H7 (cell line): ENCODE measurements around the gene CRYBG2. TPM values are rescaled to one million over a fixed set of nuclear protein-coding genes. Genes with fewer than 3 reads are reported as not detected.

Experiments
- DNase-seq: peaks from one replicate; pipeline ENCODE4 v3.0.0; 2012
- H3K27me3 ChIP-seq: 2 replicates; pipeline ENCODE4 v1.6.0; 2011; ENCODE audit warnings: mild to moderate bottlenecking, low read length; ENCODE audit not compliant: control insufficient read depth, insufficient read depth
- H3K36me3 ChIP-seq: replicated peaks from 2 replicates; pipeline ENCODE4 v1.5.1; 2011; ENCODE audit warnings: low read length; ENCODE audit not compliant: control insufficient read depth, insufficient read depth
- H3K4me3 ChIP-seq: 2 replicates; pipeline ENCODE4 v1.5.1; 2011; ENCODE audit warnings: low read depth, mild to moderate bottlenecking, control low read depth, low read length, moderate library complexity; ENCODE audit not compliant: insufficient read depth
- total RNA-seq: library from RNA; depleted of rRNA; stranded (reverse); fragments of >200 nt; shearing (Covaris generic); gene quantifications from 2 replicates; pipeline ENCODE4 v1.2.3, GENCODE V29; 2014

The CRYBG2 gene
- total RNA-seq, 1 experiment from 2014 or later, result 7.9 TPM

DNA sequence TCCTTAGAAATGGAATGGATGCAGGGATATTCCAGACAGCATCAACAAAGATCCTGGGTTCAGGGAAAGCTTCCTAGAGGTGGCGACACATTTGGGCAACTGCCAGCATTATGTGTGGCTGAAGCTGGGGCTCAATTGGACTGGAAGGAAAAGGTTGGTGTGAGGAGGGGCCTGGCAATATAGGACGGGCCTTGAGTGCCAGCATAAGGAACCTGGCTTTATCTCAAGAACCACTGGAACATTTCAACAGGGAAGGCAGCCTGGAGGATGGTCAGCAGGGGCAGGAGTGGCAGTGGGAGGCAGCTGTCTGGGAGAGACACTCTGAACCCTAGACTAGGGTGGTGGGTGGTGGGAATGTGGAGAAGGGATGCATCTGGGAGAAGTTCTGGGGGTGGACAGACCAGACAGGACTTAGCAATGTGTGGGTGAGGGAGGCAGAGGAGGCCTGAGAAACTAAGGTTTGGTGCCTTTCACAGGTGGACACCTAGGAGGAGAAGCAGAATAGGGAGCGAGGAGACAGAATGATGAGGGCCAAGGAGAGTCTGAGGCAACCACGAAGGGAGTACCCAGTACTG lies 70.6 kb downstream of the CRYBG2 start:
- no peaks in the 10 kb centered on the region for H3K36me3 ChIP-seq
- H3K4me3 ChIP-seq, result no peak overlapping the region
- no peak for DNase-seq
- no peaks in the 10 kb centered on the region for H3K27me3 ChIP-seq

DNA sequence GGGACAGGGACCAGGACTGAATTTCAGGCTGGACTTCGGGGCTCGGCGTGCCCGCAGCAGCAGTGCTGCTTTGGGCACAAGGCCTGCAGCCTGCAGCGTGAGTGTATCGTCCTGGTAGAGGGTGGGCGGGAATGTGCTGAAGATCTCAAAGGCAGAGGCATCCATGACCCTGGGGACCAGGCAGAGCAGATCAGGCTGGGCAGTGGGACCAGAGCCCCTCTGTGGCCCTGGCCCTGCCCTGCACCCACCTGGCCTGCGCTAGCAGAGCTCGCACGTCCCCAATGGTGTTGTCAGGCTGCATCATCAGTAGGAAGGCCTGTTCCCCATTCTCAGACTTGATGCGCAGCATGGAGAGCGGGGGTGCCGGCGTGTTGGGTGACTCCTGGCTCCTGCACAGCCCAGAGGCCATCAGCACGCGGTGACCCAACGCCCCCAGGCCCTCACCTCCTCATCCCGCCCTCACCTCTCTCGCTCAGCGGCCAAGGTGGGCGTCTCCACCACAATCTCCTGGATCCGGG lies 71.5 kb downstream of the CRYBG2 start:
- H3K4me3 ChIP-seq, result no peak overlapping the region
- no peaks in the 10 kb centered on the region for H3K27me3 ChIP-seq
- peaks cover 7% of the 10 kb centered on the region for H3K36me3 ChIP-seq
- DNase-seq, result peak; percentile 74

DNA sequence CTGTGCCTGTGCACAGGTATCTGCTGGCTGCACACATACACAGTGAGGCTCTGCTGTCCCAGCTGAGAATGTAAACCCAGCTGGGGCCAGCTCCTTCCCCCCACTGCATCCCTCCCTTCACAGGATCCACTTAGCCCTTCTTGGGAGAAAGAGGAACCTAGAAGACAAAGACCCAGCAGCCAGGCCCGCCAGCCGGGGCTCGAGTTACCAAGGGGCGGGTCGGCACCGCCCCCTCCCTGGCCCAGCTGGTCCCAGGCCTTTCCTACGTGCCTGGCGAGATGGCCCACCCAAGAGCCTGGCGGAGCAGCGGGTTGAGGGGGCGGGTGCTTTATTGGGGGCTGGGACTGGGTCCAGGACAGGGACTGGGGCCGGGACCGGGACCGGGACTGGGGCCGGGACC lies 72.0 kb downstream of the CRYBG2 start:
- peaks cover 12% of the 10 kb centered on the region for H3K36me3 ChIP-seq
- DNase-seq, result peak; percentile 96
- H3K27me3 ChIP-seq, result no peaks in the 10 kb centered on the region
- H3K4me3 ChIP-seq, result no peak overlapping the region

DNA sequence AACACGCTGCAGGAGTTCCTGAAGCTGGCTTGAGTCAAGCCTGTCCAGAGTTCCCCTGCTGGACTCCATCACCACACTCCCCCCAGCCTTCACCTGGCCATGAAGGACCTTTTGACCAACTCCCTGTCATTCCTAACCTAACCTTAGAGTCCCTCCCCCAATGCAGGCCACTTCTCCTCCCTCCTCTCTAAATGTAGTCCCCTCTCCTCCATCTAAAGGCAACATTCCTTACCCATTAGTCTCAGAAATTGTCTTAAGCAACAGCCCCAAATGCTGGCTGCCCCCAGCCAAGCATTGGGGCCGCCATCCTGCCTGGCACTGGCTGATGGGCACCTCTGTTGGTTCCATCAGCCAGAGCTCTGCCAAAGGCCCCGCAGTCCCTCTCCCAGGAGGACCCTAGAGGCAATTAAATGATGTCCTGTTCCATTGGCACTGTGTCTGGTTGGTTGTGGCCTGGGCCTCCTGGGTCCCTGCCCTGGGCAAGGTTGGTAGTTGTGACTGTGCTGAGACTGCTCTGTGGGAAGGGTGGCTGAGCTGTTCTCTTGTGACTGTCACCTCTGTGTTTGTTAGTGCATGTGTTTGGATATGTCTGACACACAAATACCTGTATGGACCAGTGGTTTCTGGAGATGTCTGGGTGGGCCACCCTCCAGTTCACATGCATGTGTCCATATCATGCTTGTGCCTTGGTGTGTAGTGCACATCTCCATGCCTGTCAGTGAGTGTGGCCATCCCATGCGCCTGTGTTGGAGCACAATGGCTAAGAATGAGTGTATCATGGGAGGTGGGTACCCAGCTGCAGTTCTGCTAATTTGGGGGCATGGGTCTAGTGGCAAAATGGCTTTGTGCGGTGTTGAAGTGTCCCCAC lies 72.6 kb downstream of the CRYBG2 start:
- Histone ChIP-seq H3K4me3 (no peak overlapping the region; the same call in 1 of the 2 replicates), H3K27me3 (no peaks in the 10 kb centered on the region), H3K36me3 (peaks cover 17% of the 10 kb centered on the region)
- peak; percentile 54 for DNase-seq

DNA sequence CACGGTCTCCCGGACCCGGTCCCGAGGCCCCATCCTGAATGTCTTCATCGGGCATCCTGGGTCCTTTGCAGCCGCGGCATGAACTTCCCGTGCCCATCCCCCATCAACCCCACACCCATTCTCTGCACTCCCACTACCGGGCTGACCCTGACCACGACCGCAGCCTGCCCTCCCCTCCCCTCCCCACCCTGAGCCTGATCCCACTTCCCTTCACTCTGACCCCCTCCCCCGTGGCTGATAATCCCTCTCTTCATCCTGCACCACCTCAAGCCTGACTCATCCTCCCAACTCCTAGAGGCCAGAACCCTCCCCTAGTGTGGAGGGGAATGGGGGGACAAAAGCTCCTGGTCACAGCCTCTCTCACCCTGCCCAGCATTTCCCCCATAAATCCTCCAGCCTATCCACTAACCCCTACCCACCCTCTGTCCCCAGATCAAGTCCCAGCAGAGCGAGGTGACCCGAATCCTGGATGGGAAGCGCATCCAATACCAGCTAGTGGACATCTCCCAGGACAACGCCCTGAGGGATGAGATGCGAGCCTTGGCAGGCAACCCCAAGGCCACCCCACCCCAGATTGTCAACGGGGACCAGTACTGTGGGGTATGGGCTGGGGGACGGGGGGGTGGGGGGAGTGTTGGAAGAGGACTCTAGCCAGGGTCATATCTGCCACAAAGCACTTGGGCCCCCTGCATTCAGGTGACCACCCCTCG lies 73.4 kb downstream of the CRYBG2 start:
- no peaks in the 10 kb centered on the region for H3K27me3 ChIP-seq
- peak overlapping the region; percentile 93 for H3K4me3 ChIP-seq
- DNase-seq, result no peak
- peaks cover 23% of the 10 kb centered on the region for H3K36me3 ChIP-seq

DNA sequence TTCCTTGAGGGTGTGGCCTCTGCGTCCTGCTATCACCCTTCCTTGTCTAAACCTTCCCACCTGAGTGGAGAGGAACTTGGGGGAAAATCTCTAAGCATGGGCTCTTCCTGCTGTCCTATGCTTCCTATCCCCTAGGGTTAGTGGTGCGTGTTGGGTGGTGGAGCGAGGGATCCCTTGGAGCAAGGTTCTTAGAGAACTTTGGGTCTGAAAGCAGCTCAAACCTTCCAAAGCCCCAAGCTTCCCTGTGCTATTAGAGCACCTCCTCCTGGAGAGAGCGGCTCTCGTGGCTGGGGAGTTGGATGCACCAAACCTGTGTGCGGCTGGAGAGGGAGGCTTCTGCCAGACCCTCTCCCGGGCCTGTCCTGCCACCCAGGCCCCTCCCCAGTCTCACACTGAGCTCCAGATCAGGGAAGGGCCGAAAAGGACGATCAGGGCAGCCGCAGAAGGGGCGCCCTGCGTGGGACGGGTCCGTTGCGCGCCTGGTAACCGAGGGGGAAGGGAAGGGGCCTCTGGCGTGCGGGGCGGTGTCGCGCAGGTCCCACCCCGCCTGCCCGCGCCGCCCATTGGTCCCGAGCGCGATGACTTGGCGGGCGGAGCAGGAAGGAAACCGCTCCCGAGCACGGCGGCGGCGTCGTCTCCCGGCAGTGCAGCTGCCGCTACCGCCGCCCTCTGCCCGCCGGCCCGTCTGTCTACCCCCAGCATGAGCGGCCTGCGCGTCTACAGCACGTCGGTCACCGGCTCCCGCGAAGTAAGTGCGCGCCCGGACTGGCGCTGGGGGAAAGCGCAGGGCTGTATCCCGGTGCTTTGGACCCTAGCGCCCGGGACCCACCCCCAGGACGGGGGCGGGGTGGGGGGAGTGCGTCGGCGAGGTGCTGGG lies 74.2 kb downstream of the CRYBG2 start, which contains the start of gene SH3BGRL3:
SH3BGRL3 (plus strand) TSS at position 631 of the 877 bp plus-strand sequence; CDS start at position 701, 70 bp downstream.
- Histone ChIP-seq H3K36me3 (peaks cover 27% of the 10 kb centered on the region), H3K4me3 (peak within 1 kb of the TSS; percentile 93), H3K27me3 (no peaks in the 10 kb centered on the region)
- DNase-seq, result peak; percentile 97

DNA sequence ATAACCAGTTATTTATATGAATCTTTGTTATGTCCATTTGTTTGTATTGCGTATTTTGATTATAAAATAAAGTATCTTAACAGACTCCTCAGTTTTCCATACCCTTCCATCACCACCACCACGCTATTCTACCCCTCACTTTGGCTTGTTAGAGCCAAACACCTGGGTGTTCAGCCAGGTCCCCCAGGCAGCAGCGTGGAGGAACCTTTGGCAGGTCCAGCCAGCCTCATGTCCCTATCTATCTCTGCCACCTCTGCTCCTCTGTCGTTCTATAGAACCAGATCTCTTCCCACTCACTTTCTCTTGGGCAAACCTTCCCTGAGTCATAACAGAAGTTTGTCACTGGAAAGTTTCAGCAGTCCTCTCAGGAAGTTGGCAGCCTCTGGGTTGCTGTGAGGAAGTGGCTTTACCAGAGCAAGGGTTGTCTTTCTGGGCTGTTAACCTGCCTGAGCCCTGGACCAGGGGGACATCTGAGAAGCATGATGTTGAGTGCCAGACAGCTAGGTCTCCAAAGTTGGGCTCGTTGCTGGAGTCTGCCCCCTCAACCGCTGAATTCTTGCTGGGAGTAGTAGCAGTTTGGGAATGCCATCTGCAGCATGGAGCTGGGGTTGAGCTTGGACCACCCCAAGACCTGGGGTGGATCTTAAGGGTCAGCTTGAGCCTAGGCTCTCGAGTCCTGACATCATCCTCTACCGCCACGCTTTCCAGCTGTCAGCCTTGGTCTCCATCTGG lies 75.0 kb downstream of the CRYBG2 start:
- Histone ChIP-seq H3K4me3 (peak overlapping the region; percentile 93), H3K27me3 (no peaks in the 10 kb centered on the region), H3K36me3 (peaks cover 31% of the 10 kb centered on the region)
- peak; percentile 64 for DNase-seq

DNA sequence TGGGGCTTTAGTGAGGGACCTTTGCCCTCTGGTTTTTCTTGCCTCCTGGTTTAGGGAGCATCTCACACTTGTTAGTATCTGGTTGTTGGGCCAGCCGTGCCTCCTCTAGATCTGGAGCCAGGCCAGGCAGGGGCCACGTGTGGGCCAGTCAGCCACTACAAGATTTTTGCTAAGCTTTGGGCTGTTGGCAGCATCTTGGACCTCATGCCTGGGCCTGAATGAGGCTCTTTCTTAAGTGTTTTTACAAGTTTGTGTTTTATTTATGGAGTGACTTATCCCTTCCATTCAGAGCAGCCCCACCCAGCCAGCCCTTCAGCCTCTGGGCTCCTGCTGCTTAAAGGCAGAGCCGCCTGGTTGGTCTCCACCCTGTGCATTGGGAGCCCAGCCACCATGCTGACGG lies 75.6 kb downstream of the CRYBG2 start:
- peaks cover 31% of the 10 kb centered on the region for H3K36me3 ChIP-seq

DNA sequence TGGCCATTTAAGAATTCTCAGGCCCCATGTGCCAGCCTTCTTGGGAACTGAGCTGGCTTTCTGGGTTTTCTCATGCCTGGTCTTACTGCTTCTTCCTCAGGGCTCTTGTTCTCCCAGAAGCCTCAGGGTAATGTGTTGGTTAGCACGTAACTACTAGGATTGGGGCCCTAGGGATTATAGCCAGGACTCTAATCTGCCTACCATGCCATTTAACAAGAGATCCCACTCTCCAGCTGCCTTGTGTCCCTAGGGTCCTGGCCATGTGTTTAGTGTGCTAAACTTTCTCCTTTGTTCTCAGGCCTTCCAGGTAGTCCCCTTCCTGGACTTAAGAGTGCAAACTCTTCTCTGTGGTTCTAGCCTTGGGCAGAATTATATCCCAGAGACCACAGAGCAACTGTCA lies 76.2 kb downstream of the CRYBG2 start:
- H3K36me3 ChIP-seq, result peaks cover 34% of the 10 kb centered on the region
- H3K27me3 ChIP-seq, result no peaks in the 10 kb centered on the region
- no peak overlapping the region for H3K4me3 ChIP-seq
- no peak for DNase-seq

More for the DNA sequence above, 75.6 kb downstream of the CRYBG2 start:
- H3K27me3 ChIP-seq, result no peaks in the 10 kb centered on the region
- no peak overlapping the region for H3K4me3 ChIP-seq
- DNase-seq, result no peak

DNA sequence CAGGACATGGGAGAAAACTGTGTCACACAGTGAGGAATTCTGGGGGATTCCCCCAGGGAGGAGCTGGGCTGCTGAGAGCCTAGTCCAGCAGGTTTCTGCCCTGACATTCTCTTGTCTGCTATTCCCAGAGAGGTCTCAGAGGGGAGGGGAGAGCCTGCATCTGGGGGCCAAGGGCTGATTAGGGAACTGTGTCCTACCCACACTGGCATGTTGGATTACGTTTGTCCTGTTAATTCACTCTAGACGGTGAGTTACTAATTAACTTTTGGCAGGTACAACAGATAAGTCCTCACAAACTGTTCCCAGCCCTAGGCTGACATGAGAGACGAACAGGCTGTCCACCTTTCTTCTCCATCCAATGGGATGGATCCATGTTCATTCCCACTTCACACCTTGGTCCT lies 76.7 kb downstream of the CRYBG2 start:
- DNase-seq, result no peak
- no peak overlapping the region for H3K4me3 ChIP-seq

DNA sequence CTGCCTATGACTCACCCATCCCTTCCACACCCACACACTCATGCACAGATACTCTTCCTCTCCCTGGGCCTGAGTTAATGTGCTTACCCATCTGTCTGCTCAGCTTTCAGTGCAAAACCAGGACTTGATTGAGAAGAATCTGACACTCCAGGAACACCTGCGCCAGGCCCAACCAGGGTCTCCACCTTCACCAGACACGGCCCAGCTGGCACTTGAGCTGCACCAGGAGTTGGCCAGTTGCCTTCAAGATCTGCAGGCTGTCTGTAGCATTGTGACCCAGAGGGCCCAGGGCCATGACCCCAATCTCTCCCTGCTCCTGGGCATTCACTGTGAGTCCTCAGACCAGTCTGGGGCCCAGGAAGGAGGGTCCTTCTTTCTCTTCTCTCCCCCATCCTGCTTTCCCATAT lies 77.5 kb downstream of the CRYBG2 start:
- no peak overlapping the region for H3K4me3 ChIP-seq
- no peak for DNase-seq

More for the DNA sequence above, 76.7 kb downstream of the CRYBG2 start:
- Histone ChIP-seq H3K36me3 (peaks cover 35% of the 10 kb centered on the region), H3K27me3 (no peaks in the 10 kb centered on the region)

DNA sequence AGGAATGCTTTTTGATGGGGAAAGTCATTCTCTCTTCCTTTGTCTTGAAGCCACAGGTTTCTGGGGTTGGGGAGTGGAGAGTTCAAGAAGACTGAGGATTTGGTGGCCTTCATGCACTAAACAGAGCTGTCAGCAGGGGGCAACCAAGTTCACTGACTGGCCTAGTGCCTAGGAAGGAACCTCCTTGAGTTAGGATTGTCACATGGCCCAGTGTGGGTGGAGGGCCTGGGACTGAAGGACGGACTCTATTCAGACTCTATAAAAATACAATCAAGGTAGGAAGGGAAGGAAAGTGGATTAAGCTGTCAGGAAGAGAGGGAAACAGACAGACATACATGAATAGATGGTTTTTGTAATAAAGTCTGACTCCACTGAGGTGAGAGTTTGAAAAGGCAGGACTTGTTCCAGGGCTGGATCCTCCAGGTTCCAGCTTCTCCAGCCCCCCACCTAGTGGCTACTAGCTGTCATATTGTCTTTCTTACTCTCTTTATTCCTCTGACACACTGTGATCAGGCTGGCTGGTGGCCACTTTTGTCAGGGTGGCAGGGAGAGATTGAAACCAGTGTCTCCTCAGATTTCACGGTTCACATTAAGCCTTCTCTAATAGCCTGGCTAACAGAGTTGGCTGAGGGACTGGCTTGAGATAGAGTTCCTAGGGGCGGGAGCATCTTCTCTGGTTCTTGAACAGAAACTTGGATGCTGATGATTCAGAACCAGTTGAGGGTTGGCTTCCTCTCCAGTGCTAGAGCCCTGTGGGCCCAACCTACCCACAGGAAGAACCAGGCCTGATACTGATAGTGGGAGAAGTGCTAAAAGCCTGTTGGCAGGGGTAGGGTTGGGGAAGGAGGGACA lies 78.1 kb downstream of the CRYBG2 start:
- Histone ChIP-seq H3K4me3 (no peak overlapping the region), H3K36me3 (peaks cover 48% of the 10 kb centered on the region), H3K27me3 (no peaks in the 10 kb centered on the region)
- DNase-seq, result peak; percentile 86

More for the DNA sequence above, 77.5 kb downstream of the CRYBG2 start:
- peaks cover 43% of the 10 kb centered on the region for H3K36me3 ChIP-seq
- H3K27me3 ChIP-seq, result no peaks in the 10 kb centered on the region
